ENCODE measurements around the gene TRAM2. TPM values are rescaled to one million over a fixed set of nuclear protein-coding genes. Genes with fewer than 3 reads are reported as not detected.

TRAM2 gene
- total and polyA plus RNA-seq, 9 of the 15 experiments (the other 6 are each of a cell fraction or from before 2014, with no cell fraction given), result 2.6 to 13.3 (median 8.9) TPM

DNA sequence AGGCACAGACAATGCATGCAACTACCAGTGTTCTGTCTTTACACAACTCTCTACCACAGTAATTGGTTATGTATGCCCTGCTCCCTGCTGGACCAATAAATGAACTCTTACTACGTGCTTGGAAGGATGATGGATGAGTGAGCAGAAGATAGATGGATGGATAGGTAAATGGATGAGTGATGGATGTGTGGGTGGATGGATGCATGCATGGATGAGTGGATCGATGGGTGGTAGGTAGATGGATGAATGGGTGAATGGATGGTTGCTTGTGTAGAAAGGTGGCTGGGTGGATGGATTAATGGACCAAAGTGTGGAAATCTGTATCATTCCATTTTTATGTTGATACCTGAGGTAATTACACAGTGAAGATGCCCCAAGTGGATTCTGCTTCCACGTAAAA is 10.1 kb upstream of the TRAM2 start (continued):
- TF ChIP-seq EHMT2 (IDR thresholded peaks at IDR 0.05) (peak; percentile 30; the same call in 1 of the 2 replicates), MAFK (IDR thresholded peaks at IDR 0.05; ENCODE audit: low read length) (no peak), CSDE1 (IDR thresholded peaks at IDR 0.05) (no peak), ZNF224 (CRISPR knock-in tag; IDR thresholded peaks at IDR 0.05) (no peak)
- TF ChIP-seq, protein P1, sequence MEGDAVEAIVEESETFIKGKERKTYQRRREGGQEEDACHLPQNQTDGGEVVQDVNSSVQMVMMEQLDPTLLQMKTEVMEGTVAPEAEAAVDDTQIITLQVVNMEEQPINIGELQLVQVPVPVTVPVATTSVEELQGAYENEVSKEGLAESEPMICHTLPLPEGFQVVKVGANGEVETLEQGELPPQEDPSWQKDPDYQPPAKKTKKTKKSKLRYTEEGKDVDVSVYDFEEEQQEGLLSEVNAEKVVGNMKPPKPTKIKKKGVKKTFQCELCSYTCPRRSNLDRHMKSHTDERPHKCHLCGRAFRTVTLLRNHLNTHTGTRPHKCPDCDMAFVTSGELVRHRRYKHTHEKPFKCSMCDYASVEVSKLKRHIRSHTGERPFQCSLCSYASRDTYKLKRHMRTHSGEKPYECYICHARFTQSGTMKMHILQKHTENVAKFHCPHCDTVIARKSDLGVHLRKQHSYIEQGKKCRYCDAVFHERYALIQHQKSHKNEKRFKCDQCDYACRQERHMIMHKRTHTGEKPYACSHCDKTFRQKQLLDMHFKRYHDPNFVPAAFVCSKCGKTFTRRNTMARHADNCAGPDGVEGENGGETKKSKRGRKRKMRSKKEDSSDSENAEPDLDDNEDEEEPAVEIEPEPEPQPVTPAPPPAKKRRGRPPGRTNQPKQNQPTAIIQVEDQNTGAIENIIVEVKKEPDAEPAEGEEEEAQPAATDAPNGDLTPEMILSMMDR (IDR thresholded peaks at IDR 0.05 in 2 of 3, conservative IDR thresholded peaks at IDR 0.05 in 1 of 3; ENCODE audit: insufficient read depth in 2 of 3, low read depth in 1 of 3, low read length in 3 of 3), result peak in 1 of 3 experiments; percentile 14; a peak in 2 of 6 replicates

GRCh38 chr6:52584203-52584602 is 7.3 kb upstream of the TRAM2 start:
- H3K9me1 ChIP-seq (ENCODE audit: control insufficient read depth, insufficient read depth, low read length), result no peaks in the 10 kb centered on the region
- DNase-seq (ENCODE audit: extremely low read depth in 1 of 4, low spot score in 3 of 4) (no peak), FAIRE-seq (no peak), ATAC-seq (no peak)
- BruUV-seq (replicated peaks), result no TSS peak
- no peak overlapping the region for H3K4me2 ChIP-seq (ENCODE audit: insufficient read depth, low read length)
- H3K27ac ChIP-seq (ENCODE audit: extremely low read depth, low read depth, low read length), result no peak overlapping the region
- no peaks in the 10 kb centered on the region; a peak in 2 of 5 replicates for H3K4me1 ChIP-seq (replicated peaks in 1 of 2; ENCODE audit: control insufficient read depth in 2 of 2, insufficient read depth in 2 of 2, low read length in 2 of 2)
- 88% methylated on average over 1 of the region's 3 CpGs for WGBS (ENCODE audit: insufficient coverage, low coverage, missing lambda C conversion rate)
- in situ Hi-C loops (cut with MboI), result no loop called here
- H3K9ac ChIP-seq (ENCODE audit: insufficient read depth in 1 of 2, low read depth in 2 of 2, low read length in 2 of 2), result no peak overlapping the region
- intact Hi-C loops (cut with micrococcal nuclease), result no loop called here
- no peaks in the 10 kb centered on the region for H3K9me3 ChIP-seq (replicated peaks; ENCODE audit: control insufficient read depth, insufficient read depth, low read depth, low read length)
- no peaks in the 10 kb centered on the region for H3K79me2 ChIP-seq (ENCODE audit: control insufficient read depth, insufficient read depth, low read length)
- H4K20me1 ChIP-seq (replicated peaks; ENCODE audit: control insufficient read depth, insufficient read depth, low read length), result no peaks in the 10 kb centered on the region
- H3K27me3 ChIP-seq (ENCODE audit: control insufficient read depth in 2 of 2, insufficient read depth in 2 of 2, low read length in 2 of 2), result no peaks in the 10 kb centered on the region; a peak in 1 of 5 replicates
- H3K36me3 ChIP-seq (ENCODE audit: control insufficient read depth, insufficient read depth, low read length), result no peaks in the 10 kb centered on the region
- no peak for TF ChIP-seq CEBPG (CRISPR knock-in tag; IDR thresholded peaks at IDR 0.05)
- TF ChIP-seq CEBPG (tag; conservative IDR thresholded peaks at IDR 0.05 in 1 of 2, IDR thresholded peaks at IDR 0.05 in 1 of 2), result no peak
- no peak for TF ChIP-seq ARHGAP35 (IDR thresholded peaks at IDR 0.05; ENCODE audit: partially characterized antibody)
- TF ChIP-seq CEBPB (tag; IDR thresholded peaks at IDR 0.05), result no peak
- TF ChIP-seq NR2F6 (CRISPR knock-in tag; IDR thresholded peaks at IDR 0.05), result no peak
- no peak for TF ChIP-seq XRCC5 (IDR thresholded peaks at IDR 0.05; ENCODE audit: low read depth, low read length)
- TF ChIP-seq RHOXF2B (CRISPR knock-in tag; conservative IDR thresholded peaks at IDR 0.05), result no peak
- TF ChIP-seq PHF20 (IDR thresholded peaks at IDR 0.05; ENCODE audit: partially characterized antibody), result no peak
- TF ChIP-seq NFIC (IDR thresholded peaks at IDR 0.05), result no peak
- no peak for TF ChIP-seq TBL1XR1 (IDR thresholded peaks at IDR 0.05; ENCODE audit: low read length in 2 of 2)
- H2AFZ ChIP-seq (ENCODE audit: low read depth, low read length), result no peak overlapping the region
- H3K4me3 ChIP-seq, result no peak overlapping the region
- ChIA-PET CTCF (ENCODE audit: low intra/inter-chr PET ratio) (no interaction called here), POLR2A (interaction anchor here (0.9 kb wide), 1 partner anchor 77 kb away, joined by 3 read pairs; no protein-coding TSS in a partner anchor)
